Measurements from ENCODE around the gene TENT4B. TPM values are rescaled to one million over a fixed set of nuclear protein-coding genes. Genes with fewer than 3 reads are reported as not detected.
"Not testable (repeated sequence)": the region's sequence is repeated elsewhere in the genome, so short reads cannot be mapped to it uniquely, and the experiment has no call there.

TENT4B gene
- 10 to 100 TPM in 5 of 8 experiments, 1 to 10 TPM in 3; 8.4 to 19.8 (median 10.1) TPM for total RNA-seq

- WGBS, 10 experiments = 10% methylated on average over 2 of the region's 114 CpGs; no CpG with 5 or more reads in 9 of the 10 experiments
- ATAC-seq (replicated peaks in 6 of 8) = peak; percentile 78 to 84 (median 80)
- Histone ChIP-seq H3K4me1 (replicated peaks in 1 of 2) (peaks cover 2 to 8% of the 10 kb centered on the region in 2 donors), H3K4me3 (peak within 1 kb of the TSS; percentile 87 to 98 (median 93)), H3K27ac (peak within 1 kb of the TSS; percentile 98)
- in situ Hi-C loops (cut with MboI; ENCODE audit: low pct_unique_long_range_greater_than_20kb in 2 of 9, low sequenced_read_pairs in 9 of 9, unreplicated experiment in 9 of 9) = no loop called here
These were observed at the start of gene TENT4B for GRCh38 chr16:50152807-50153595. Gene TENT4B, plus strand, starts transcription at chr16:50153306. Its CDS starts 316 bp downstream, at chr16:50153622.

GRCh38 chr16:50103764-50104163, 49.3 kb upstream of the TENT4B start:
- WGBS, 10 experiments = 86 to 100% (median 93%) methylated on average over 1 to 5 of the region's 5 CpGs; no CpG with 5 or more reads in 3 of the 10 experiments
- Histone ChIP-seq H3K4me1 (replicated peaks in 1 of 2) (no peaks in the 10 kb centered on the region), H3K4me3 (no peak overlapping the region), H3K27ac (no peak overlapping the region)
- in situ Hi-C loops (cut with MboI; ENCODE audit: low pct_unique_long_range_greater_than_20kb in 2 of 9, low sequenced_read_pairs in 9 of 9, unreplicated experiment in 9 of 9) = loop anchor here in 1 of 9 experiments (25.0 kb wide), 1 partner anchor 109 kb away; no protein-coding TSS in a partner anchor
- peak in 1 of 8 experiments; percentile 35 for ATAC-seq (replicated peaks in 6 of 8)

- peak in 3 of 8 experiments; percentile 13 to 91 (median 78) for ATAC-seq (replicated peaks in 6 of 8)
- Histone ChIP-seq H3K27ac (no peak overlapping the region), H3K4me1 (replicated peaks in 1 of 2) (no peaks in the 10 kb centered on the region), H3K4me3 (no peak overlapping the region)
- in situ Hi-C loops (cut with MboI; ENCODE audit: low pct_unique_long_range_greater_than_20kb in 2 of 9, low sequenced_read_pairs in 9 of 9, unreplicated experiment in 9 of 9) = loop anchor here in 1 of 9 experiments (25.0 kb wide), 1 partner anchor 98 kb away; no protein-coding TSS in a partner anchor
- 31 to 80% (median 74%) methylated on average over 1 to 8 of the region's 8 CpGs; no CpG with 5 or more reads in 2 of the 10 experiments for WGBS, 10 experiments
These were observed 38.6 kb upstream of the TENT4B start for GRCh38 chr16:50114357-50115129.

GRCh38 chr16:50120711-50121110, 32.4 kb upstream of the TENT4B start:
- no peak for ATAC-seq (replicated peaks in 6 of 8)
- Histone ChIP-seq H3K27ac (no peak overlapping the region), H3K4me3 (no peak overlapping the region), H3K4me1 (replicated peaks in 1 of 2) (no peaks in the 10 kb centered on the region)
- in situ Hi-C loops (cut with MboI; ENCODE audit: low pct_unique_long_range_greater_than_20kb in 2 of 9, low sequenced_read_pairs in 9 of 9, unreplicated experiment in 9 of 9) = loop anchor here in 1 of 9 experiments (25.0 kb wide), 1 partner anchor 92 kb away; no protein-coding TSS in a partner anchor

GRCh38 chr16:50121278-50121677, 31.8 kb upstream of the TENT4B start:
- no peak overlapping the region for H3K27ac ChIP-seq
- no peak overlapping the region for H3K4me3 ChIP-seq
- in situ Hi-C loops (cut with MboI; ENCODE audit: low pct_unique_long_range_greater_than_20kb in 2 of 9, low sequenced_read_pairs in 9 of 9, unreplicated experiment in 9 of 9) = loop anchor here in 1 of 9 experiments (25.0 kb wide), 1 partner anchor 91 kb away; no protein-coding TSS in a partner anchor
- WGBS, 10 experiments = 52 to 100% (median 82%) methylated on average over 1 to 4 of the region's 4 CpGs; no CpG with 5 or more reads in 4 of the 10 experiments
- no peaks in the 10 kb centered on the region for H3K4me1 ChIP-seq (replicated peaks in 1 of 2)
- ATAC-seq (replicated peaks in 6 of 8) = no peak

- in situ Hi-C loops (cut with MboI; ENCODE audit: low pct_unique_long_range_greater_than_20kb in 2 of 9, low sequenced_read_pairs in 9 of 9, unreplicated experiment in 9 of 9) = loop anchor here in 1 of 9 experiments (25.0 kb wide), 1 partner anchor 90 kb away; no protein-coding TSS in a partner anchor
- Histone ChIP-seq H3K27ac (no peak overlapping the region), H3K4me1 (replicated peaks in 1 of 2) (no peaks in the 10 kb centered on the region), H3K4me3 (no peak overlapping the region)
- 36 to 80% (median 54%) methylated on average over 2 to 12 of the region's 14 CpGs for WGBS, 10 experiments
- ATAC-seq (replicated peaks in 6 of 8) = no peak
These were observed 31.2 kb upstream of the TENT4B start for GRCh38 chr16:50121721-50122445.

GRCh38 chr16:50123417-50123816, 29.7 kb upstream of the TENT4B start:
- H3K27ac ChIP-seq = no peak overlapping the region
- in situ Hi-C loops (cut with MboI; ENCODE audit: low pct_unique_long_range_greater_than_20kb in 2 of 9, low sequenced_read_pairs in 9 of 9, unreplicated experiment in 9 of 9) = loop anchor here in 1 of 9 experiments (25.0 kb wide), 1 partner anchor 89 kb away; no protein-coding TSS in a partner anchor
- H3K4me1 ChIP-seq (replicated peaks in 1 of 2) = no peaks in the 10 kb centered on the region
- no peak overlapping the region for H3K4me3 ChIP-seq
- no peak for ATAC-seq (replicated peaks in 6 of 8)
- 33 to 100% (median 100%) methylated on average over 1 of the region's 1 CpG; no CpG with 5 or more reads in 1 of the 10 experiments for WGBS, 10 experiments

GRCh38 chr16:50124769-50125168, 28.3 kb upstream of the TENT4B start:
- Histone ChIP-seq H3K27ac (no peak overlapping the region), H3K4me3 (no peak overlapping the region), H3K4me1 (replicated peaks in 1 of 2) (no peaks in the 10 kb centered on the region)
- WGBS, 10 experiments = 50 to 100% (median 95%) methylated on average over 1 to 2 of the region's 2 CpGs; no CpG with 5 or more reads in 5 of the 10 experiments
- peak in 3 of 8 experiments; percentile 34 to 54 (median 53) for ATAC-seq (replicated peaks in 6 of 8)
- in situ Hi-C loops (cut with MboI; ENCODE audit: low pct_unique_long_range_greater_than_20kb in 2 of 9, low sequenced_read_pairs in 9 of 9, unreplicated experiment in 9 of 9) = loop anchor here in 1 of 9 experiments (25.0 kb wide), 1 partner anchor 88 kb away; no protein-coding TSS in a partner anchor

- Histone ChIP-seq H3K4me3 (no peak overlapping the region), H3K4me1 (replicated peaks in 1 of 2) (no peaks in the 10 kb centered on the region), H3K27ac (no peak overlapping the region)
- ATAC-seq (replicated peaks in 6 of 8) = no peak
- 50 to 100% (median 82%) methylated on average over 1 to 4 of the region's 4 CpGs; no CpG with 5 or more reads in 2 of the 10 experiments for WGBS, 10 experiments
- in situ Hi-C loops (cut with MboI; ENCODE audit: low pct_unique_long_range_greater_than_20kb in 2 of 9, low sequenced_read_pairs in 9 of 9, unreplicated experiment in 9 of 9) = no loop called here
These were observed 26.9 kb upstream of the TENT4B start for GRCh38 chr16:50126183-50126582.

GRCh38 chr16:50132571-50132970, 20.5 kb upstream of the TENT4B start:
- ATAC-seq (replicated peaks in 6 of 8); in situ Hi-C loops (cut with MboI; ENCODE audit: low pct_unique_long_range_greater_than_20kb in 2 of 9, low sequenced_read_pairs in 9 of 9, unreplicated experiment in 9 of 9): not testable (repeated sequence)
- WGBS, 10 experiments = 75 to 95% (median 91%) methylated on average over 2 to 7 of the region's 7 CpGs; no CpG with 5 or more reads in 4 of the 10 experiments

GRCh38 chr16:50133214-50133613, 19.9 kb upstream of the TENT4B start:
- 0 to 80% (median 35%) methylated on average over 1 to 2 of the region's 2 CpGs; no CpG with 5 or more reads in 1 of the 10 experiments for WGBS, 10 experiments
- in situ Hi-C loops (cut with MboI; ENCODE audit: low pct_unique_long_range_greater_than_20kb in 2 of 9, low sequenced_read_pairs in 9 of 9, unreplicated experiment in 9 of 9) = no loop called here
- Histone ChIP-seq H3K4me3 (no peak overlapping the region), H3K27ac (no peak overlapping the region), H3K4me1 (replicated peaks in 1 of 2) (no peaks in the 10 kb centered on the region)
- ATAC-seq (replicated peaks in 6 of 8) = no peak

More at GRCh38 chr16:50132571-50132970, 20.5 kb upstream of the TENT4B start:
- not testable (repeated sequence) for H3K4me3 ChIP-seq; H3K4me1 ChIP-seq (replicated peaks in 1 of 2); H3K27ac ChIP-seq

- no peaks in the 10 kb centered on the region for H3K4me1 ChIP-seq (replicated peaks in 1 of 2)
- no peak for ATAC-seq (replicated peaks in 6 of 8)
- in situ Hi-C loops (cut with MboI; ENCODE audit: low pct_unique_long_range_greater_than_20kb in 2 of 9, low sequenced_read_pairs in 9 of 9, unreplicated experiment in 9 of 9) = no loop called here
These were observed 16.7 kb upstream of the TENT4B start for GRCh38 chr16:50136399-50136798.

More at GRCh38 chr16:50136399-50136798, 16.7 kb upstream of the TENT4B start:
- no peak overlapping the region for H3K4me3 ChIP-seq
- H3K27ac ChIP-seq = no peak overlapping the region

All from motor neuron (in vitro differentiated cells).